GM21529 (cell line): ENCODE data around the gene LKAAEAR1.

Experiments used
- ATAC-seq: cut with Tn5 transposase; IDR thresholded peaks from one replicate; pipeline ENCODE4 v1.9.1; 2021; ENCODE audit not compliant: unreplicated experiment

LKAAEAR1 gene

GRCh38 chr20:64069209-64069613, 15.0 kb downstream of the LKAAEAR1 start:
- ATAC-seq: no peak

- ATAC-seq: no peak
Measured at GRCh38 chr20:64068386-64069208, 15.6 kb downstream of the LKAAEAR1 start.

- no peak for ATAC-seq
Measured at GRCh38 chr20:64067733-64068307, 16.4 kb downstream of the LKAAEAR1 start.

- ATAC-seq: no peak
Measured at GRCh38 chr20:64067005-64067632, 17.1 kb downstream of the LKAAEAR1 start.

GRCh38 chr20:64065974-64066343, 18.2 kb downstream of the LKAAEAR1 start:
- ATAC-seq: peak; percentile 47

- ATAC-seq: no peak
Measured at GRCh38 chr20:64065062-64065973, 18.9 kb downstream of the LKAAEAR1 start.

- no peak for ATAC-seq
Measured at GRCh38 chr20:64064145-64064698, 20.0 kb downstream of the LKAAEAR1 start.

GRCh38 chr20:64063389-64064144, 20.6 kb downstream of the LKAAEAR1 start:
- no peak for ATAC-seq

GRCh38 chr20:64062596-64063388, 21.4 kb downstream of the LKAAEAR1 start, which contains the start of gene TCEA2:
Gene TCEA2 (plus strand): TSS chr20:64063198. CDS start chr20:64063313, 115 bp downstream.
- peak; percentile 79 for ATAC-seq

GRCh38 chr20:64062276-64062595, 22.0 kb downstream of the LKAAEAR1 start:
- ATAC-seq: no peak

- no peak for ATAC-seq
Measured at GRCh38 chr20:64058536-64058935, 25.7 kb downstream of the LKAAEAR1 start.

- peak; percentile 46 for ATAC-seq
Measured at GRCh38 chr20:64057628-64058498, 26.3 kb downstream of the LKAAEAR1 start.

GRCh38 chr20:64056889-64057627, 27.1 kb downstream of the LKAAEAR1 start:
- ATAC-seq: no peak

GRCh38 chr20:64056639-64056888, 27.6 kb downstream of the LKAAEAR1 start:
- ATAC-seq: no peak

GRCh38 chr20:64055893-64056638, 28.1 kb downstream of the LKAAEAR1 start:
- no peak for ATAC-seq

- no peak for ATAC-seq
Measured at GRCh38 chr20:64055396-64055892, 28.8 kb downstream of the LKAAEAR1 start.
